Epithelial cell of esophagus (primary cell): ENCODE measurements around the gene MPPED1.

ENCODE experiments used
- DNase-seq: peaks from one replicate; pipeline ENCODE4 v3.0.0; 2010; ENCODE audit warnings: low read depth
- H3K4me3 ChIP-seq: 2 replicates; pipeline ENCODE4 v1.5.1; 2011; ENCODE audit warnings: mild to moderate bottlenecking, low read length, control low read depth
- CTCF ChIP-seq: IDR thresholded peaks from 2 replicates; pipeline ENCODE4 v1.5.1; 2011; ENCODE audit warnings: low read depth, mild to moderate bottlenecking, low read length, control low read depth, inconsistent platforms; ENCODE audit not compliant: insufficient read depth; ENCODE audit errors: missing control alignments

MPPED1 gene

GRCh38 chr22:43387815-43388214, 24.0 kb upstream of the MPPED1 start:
- no peak for DNase-seq
- no peak overlapping the region for H3K4me3 ChIP-seq
- TF ChIP-seq CTCF: no peak

GRCh38 chr22:43388420-43388851, 23.4 kb upstream of the MPPED1 start:
- no peak overlapping the region for H3K4me3 ChIP-seq
- peak; percentile 93 for TF ChIP-seq CTCF
- peak; percentile 64 for DNase-seq

- no peak overlapping the region for H3K4me3 ChIP-seq
- DNase-seq: no peak
- no peak for TF ChIP-seq CTCF
Measured at GRCh38 chr22:43389227-43389836, 22.5 kb upstream of the MPPED1 start.

GRCh38 chr22:43390166-43390565, 21.6 kb upstream of the MPPED1 start:
- H3K4me3 ChIP-seq: no peak overlapping the region
- no peak for TF ChIP-seq CTCF
- DNase-seq: no peak

GRCh38 chr22:43390872-43391271, 20.9 kb upstream of the MPPED1 start:
- no peak for DNase-seq
- no peak overlapping the region for H3K4me3 ChIP-seq
- no peak for TF ChIP-seq CTCF

- no peak for DNase-seq
- TF ChIP-seq CTCF: no peak
- H3K4me3 ChIP-seq: no peak overlapping the region
Measured at GRCh38 chr22:43391306-43391705, 20.5 kb upstream of the MPPED1 start.

- TF ChIP-seq CTCF: no peak
- DNase-seq: no peak
Measured at GRCh38 chr22:43392385-43392989, 19.3 kb upstream of the MPPED1 start.

More at GRCh38 chr22:43392385-43392989, 19.3 kb upstream of the MPPED1 start:
- H3K4me3 ChIP-seq: no peak overlapping the region
